OCI-LY1 (cell line): ENCODE results near the gene CALY.

Experiments used
- H2AFZ ChIP-seq: fragments of 200-600 bp; sonication (generic), shearing (Covaris generic); 2 replicates; pipeline ENCODE4 v1.6.0; 2014; ENCODE audit warnings: antibody characterized with exemption, mild to moderate bottlenecking, low read length
- H3F3A ChIP-seq: fragments of 200-600 bp; sonication (generic), shearing (Covaris generic); 2 replicates; pipeline ENCODE4 v1.6.0; 2014; ENCODE audit warnings: mild to moderate bottlenecking, antibody characterized with exemption, low read length, moderate library complexity; ENCODE audit not compliant: insufficient read depth
- H3K27ac ChIP-seq: fragments of 200-600 bp; sonication (generic); 2 replicates; pipeline ENCODE4 v1.5.1; 2014; ENCODE audit warnings: low read length, mixed run types, mild to moderate bottlenecking, low read depth; ENCODE audit not compliant: poor library complexity, severe bottlenecking
- H3K27me3 ChIP-seq: fragments of 200-600 bp; sonication (generic); 2 replicates; pipeline ENCODE4 v1.6.0; 2014; ENCODE audit warnings: antibody characterized with exemption, mild to moderate bottlenecking, low read length, moderate library complexity; ENCODE audit not compliant: insufficient read depth
- H3K36me3 ChIP-seq: fragments of 200-600 bp; sonication (generic); 2 replicates; pipeline ENCODE4 v1.6.1; 2014; ENCODE audit warnings: mild to moderate bottlenecking, antibody characterized with exemption, low read length, moderate library complexity, mixed read lengths; ENCODE audit not compliant: insufficient read depth
- H3K4me1 ChIP-seq: fragments of 200-600 bp; sonication (generic); 2 replicates; pipeline ENCODE4 v1.5.1; 2014; ENCODE audit warnings: mild to moderate bottlenecking, low read length, moderate library complexity; ENCODE audit not compliant: insufficient read depth, severe bottlenecking
- H3K4me2 ChIP-seq: fragments of 200-600 bp; sonication (generic), shearing (Covaris generic); 2 replicates; pipeline ENCODE4 v1.6.1; 2014; ENCODE audit warnings: low read length
- H3K4me3 ChIP-seq: fragments of 200-600 bp; sonication (generic); 2 replicates; pipeline ENCODE4 v1.5.1; 2014; ENCODE audit warnings: low read length, low read depth, mild to moderate bottlenecking, mixed read lengths; ENCODE audit not compliant: poor library complexity, severe bottlenecking
- H3K79me2 ChIP-seq: fragments of 200-600 bp; shearing (Covaris generic); 2 replicates; pipeline ENCODE4 v1.6.1; 2016; ENCODE audit warnings: mixed run types, low read length, mixed read lengths; ENCODE audit not compliant: insufficient read depth
- H3K9ac ChIP-seq: fragments of 200-600 bp; sonication (generic), shearing (Covaris generic); 2 replicates; pipeline ENCODE4 v1.6.1; 2014; ENCODE audit warnings: mild to moderate bottlenecking, low read length, mixed read lengths
- H3K9me2 ChIP-seq: fragments of 200-600 bp; sonication (generic), shearing (Covaris generic); 2 replicates; pipeline ENCODE4 v1.6.1; 2014; ENCODE audit warnings: low read depth, mild to moderate bottlenecking, low read length, mixed read lengths
- H3K9me3 ChIP-seq: fragments of 200-600 bp; shearing (Covaris generic); 2 replicates; pipeline ENCODE4 v1.6.1; 2014; ENCODE audit warnings: low read length, mixed read lengths
- H4K20me1 ChIP-seq: fragments of 200-600 bp; sonication (generic), shearing (Covaris generic); 2 replicates; pipeline ENCODE4 v1.6.0; 2016; ENCODE audit warnings: mild to moderate bottlenecking, low read length; ENCODE audit not compliant: insufficient read depth
- CTCF ChIP-seq: fragments of 200-600 bp; sonication (generic), shearing (Covaris generic); IDR thresholded peaks from 2 replicates; pipeline ENCODE4 v1.5.1; 2017; ENCODE audit warnings: mild to moderate bottlenecking, antibody characterized with exemption, low read length, moderate library complexity, mixed read lengths
- EZH2 ChIP-seq: fragments of 200-600 bp; sonication (generic), shearing (Covaris generic); IDR thresholded peaks from 2 replicates; pipeline ENCODE4 v1.8.0; 2017; ENCODE audit warnings: borderline replicate concordance, mixed run types, mild to moderate bottlenecking, antibody characterized with exemption, low read length, moderate library complexity, mixed read lengths

CALY gene

GRCh38 chr10:133355266-133355665 is 18.6 kb upstream of the CALY start:
- Histone ChIP-seq H3K9ac (no peak overlapping the region), H4K20me1 (no peaks in the 10 kb centered on the region), H3K36me3 (no peaks in the 10 kb centered on the region), H3K27me3 (peaks cover 4% of the 10 kb centered on the region; the same call in 1 of the 2 replicates), H3K4me3 (no peak overlapping the region), H2AFZ (no peak overlapping the region), H3K27ac (no peak overlapping the region), H3K4me2 (no peak overlapping the region), H3K9me3 (no peaks in the 10 kb centered on the region), H3F3A (no peaks in the 10 kb centered on the region), H3K4me1 (peaks cover 7% of the 10 kb centered on the region), H3K9me2 (no peaks in the 10 kb centered on the region), H3K79me2 (no peaks in the 10 kb centered on the region)
- TF ChIP-seq EZH2 = no peak
- TF ChIP-seq CTCF = no peak

- Histone ChIP-seq H3K27me3 (peaks cover 4% of the 10 kb centered on the region; the same call in 1 of the 2 replicates), H3K4me3 (no peak overlapping the region), H3K36me3 (no peaks in the 10 kb centered on the region), H3K9ac (no peak overlapping the region), H3K9me3 (no peaks in the 10 kb centered on the region), H3K79me2 (no peaks in the 10 kb centered on the region), H3F3A (no peaks in the 10 kb centered on the region), H3K27ac (no peak overlapping the region), H2AFZ (no peak overlapping the region), H3K9me2 (no peaks in the 10 kb centered on the region), H4K20me1 (no peaks in the 10 kb centered on the region), H3K4me2 (no peak overlapping the region), H3K4me1 (peaks cover 7% of the 10 kb centered on the region)
- TF ChIP-seq CTCF = no peak
- no peak for TF ChIP-seq EZH2
Observed at GRCh38 chr10:133354672-133355240, 18.1 kb upstream of the CALY start.

GRCh38 chr10:133353988-133354605 is 17.4 kb upstream of the CALY start:
- Histone ChIP-seq H3K9ac (no peak overlapping the region), H3K27me3 (peaks cover 4% of the 10 kb centered on the region; the same call in 1 of the 2 replicates), H3K79me2 (no peaks in the 10 kb centered on the region), H3K4me2 (no peak overlapping the region), H2AFZ (no peak overlapping the region), H3K4me3 (no peak overlapping the region), H3K9me3 (no peaks in the 10 kb centered on the region), H3K27ac (no peak overlapping the region), H3F3A (no peaks in the 10 kb centered on the region), H3K9me2 (no peaks in the 10 kb centered on the region), H4K20me1 (no peaks in the 10 kb centered on the region), H3K4me1 (peaks cover 7% of the 10 kb centered on the region), H3K36me3 (no peaks in the 10 kb centered on the region)
- TF ChIP-seq EZH2 (no peak), CTCF (no peak)
